NT2/D1 (cell line): Measurements from ENCODE around the gene REPS1.

ENCODE experiments used
- SUZ12 ChIP-seq: IDR thresholded peaks from 2 replicates; pipeline ENCODE4 v1.6.1; 2011; ENCODE audit not compliant: insufficient read length, insufficient read depth; ENCODE audit errors: extremely low read depth
- YY1 ChIP-seq: IDR thresholded peaks from 2 replicates; pipeline ENCODE4 v1.6.1; 2011; ENCODE audit not compliant: insufficient read length, insufficient read depth
- ZNF274 ChIP-seq: IDR thresholded peaks from 2 replicates; pipeline ENCODE4 v1.6.1; 2011; ENCODE audit warnings: mild to moderate bottlenecking, low read depth, low read length

DNA sequence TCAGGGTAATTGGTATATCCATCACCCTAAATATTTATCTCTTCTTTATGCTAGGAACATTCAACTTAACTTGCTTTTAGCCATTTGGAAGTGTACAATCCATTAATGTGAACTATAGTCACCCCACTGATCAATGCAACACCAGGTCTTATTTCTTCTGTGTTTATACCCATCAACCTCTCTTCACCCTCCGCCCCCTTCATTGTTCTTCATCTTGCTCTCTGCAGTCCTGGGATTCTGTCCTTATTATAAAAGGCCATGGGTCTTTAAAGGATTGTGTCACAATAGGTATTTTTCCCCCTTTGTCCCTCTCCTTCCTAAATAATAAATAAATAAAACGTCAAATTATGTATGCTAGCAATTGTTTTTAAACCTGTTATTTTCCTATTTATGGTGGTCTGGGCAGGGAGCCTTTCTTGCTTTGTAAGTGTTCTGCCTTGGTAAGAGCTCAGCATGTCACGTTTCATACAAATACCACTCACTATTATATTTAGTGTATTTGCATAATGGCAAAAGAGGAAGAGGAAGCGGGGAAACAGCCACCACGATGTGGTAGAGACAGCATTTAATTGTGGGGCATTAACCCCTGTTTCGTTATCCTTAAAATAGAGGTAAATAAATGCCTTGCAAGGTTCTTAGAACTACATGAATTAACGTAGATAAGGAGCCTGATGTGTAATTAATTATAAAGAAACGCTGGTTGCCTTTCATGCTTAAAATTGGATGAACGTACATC is 42.3 kb upstream of the REPS1 start:
- TF ChIP-seq SUZ12 (no peak), ZNF274 (no peak), YY1 (no peak)
